ENCODE data around the gene BBOX1.

BBOX1 gene

GRCh38 chr11:26995701-26996460 is 44.7 kb upstream of the BBOX1 start:
- TF ChIP-seq SIN3A (IDR thresholded peaks at IDR 0.05; ENCODE audit: borderline replicate concordance, insufficient read depth, low read length), result no peak
- TF ChIP-seq REST (IDR thresholded peaks at IDR 0.05; ENCODE audit: insufficient read depth in 1 of 2, low read depth in 2 of 2, low read length in 2 of 2), result no peak
- no peak for TF ChIP-seq TAF1 (IDR thresholded peaks at IDR 0.05; ENCODE audit: borderline replicate concordance, insufficient read depth, low read length)
- no peak for TF ChIP-seq POLR2AphosphoS5 (IDR thresholded peaks at IDR 0.05; ENCODE audit: low read depth, low read length)
- no peak for TF ChIP-seq FOXP2 (optimal IDR thresholded peaks at IDR 0.05; ENCODE audit: borderline replicate concordance, extremely low read depth, extremely low read length, insufficient read depth)

- TF ChIP-seq REST (IDR thresholded peaks at IDR 0.05; ENCODE audit: insufficient read depth in 1 of 2, low read depth in 2 of 2, low read length in 2 of 2), result no peak
- TF ChIP-seq POLR2AphosphoS5 (IDR thresholded peaks at IDR 0.05; ENCODE audit: low read depth, low read length), result no peak
- TF ChIP-seq TAF1 (IDR thresholded peaks at IDR 0.05; ENCODE audit: borderline replicate concordance, insufficient read depth, low read length), result no peak
- TF ChIP-seq FOXP2 (optimal IDR thresholded peaks at IDR 0.05; ENCODE audit: borderline replicate concordance, extremely low read depth, extremely low read length, insufficient read depth), result no peak
- TF ChIP-seq SIN3A (IDR thresholded peaks at IDR 0.05; ENCODE audit: borderline replicate concordance, insufficient read depth, low read length), result no peak
Observed at GRCh38 chr11:26997378-26997777, 43.2 kb upstream of the BBOX1 start.

DNA sequence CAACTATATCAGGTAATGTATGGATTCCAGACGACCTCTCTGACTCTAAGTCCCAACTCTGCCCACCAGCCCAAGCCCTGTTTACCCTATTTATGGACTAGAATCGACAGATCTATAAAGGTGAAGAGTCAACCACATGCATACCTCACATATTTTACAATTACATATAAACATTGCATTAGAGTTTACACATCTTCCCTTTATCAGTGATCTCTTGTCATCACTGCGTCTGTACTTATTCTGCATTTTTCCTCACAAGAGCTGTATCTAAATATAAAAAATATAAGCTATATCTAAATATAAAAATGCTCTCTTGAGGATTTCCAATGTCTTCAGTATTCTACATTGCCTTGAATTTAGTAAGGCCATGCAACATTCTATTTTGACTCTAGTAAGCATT is 38.2 kb upstream of the BBOX1 start:
- TF ChIP-seq REST (IDR thresholded peaks at IDR 0.05; ENCODE audit: insufficient read depth in 1 of 2, low read depth in 2 of 2, low read length in 2 of 2), result no peak
- no peak for TF ChIP-seq TAF1 (IDR thresholded peaks at IDR 0.05; ENCODE audit: borderline replicate concordance, insufficient read depth, low read length)
- TF ChIP-seq FOXP2 (optimal IDR thresholded peaks at IDR 0.05; ENCODE audit: borderline replicate concordance, extremely low read depth, extremely low read length, insufficient read depth), result no peak
- TF ChIP-seq SIN3A (IDR thresholded peaks at IDR 0.05; ENCODE audit: borderline replicate concordance, insufficient read depth, low read length), result no peak
- TF ChIP-seq POLR2AphosphoS5 (IDR thresholded peaks at IDR 0.05; ENCODE audit: low read depth, low read length), result no peak

GRCh38 chr11:27002838-27003237 is 37.8 kb upstream of the BBOX1 start:
- no peak for TF ChIP-seq FOXP2 (optimal IDR thresholded peaks at IDR 0.05; ENCODE audit: borderline replicate concordance, extremely low read depth, extremely low read length, insufficient read depth)

GRCh38 chr11:27004103-27004502 is 36.5 kb upstream of the BBOX1 start:
- TF ChIP-seq FOXP2 (optimal IDR thresholded peaks at IDR 0.05; ENCODE audit: borderline replicate concordance, extremely low read depth, extremely low read length, insufficient read depth), result no peak
- TF ChIP-seq POLR2AphosphoS5 (IDR thresholded peaks at IDR 0.05; ENCODE audit: low read depth, low read length), result no peak
- TF ChIP-seq SIN3A (IDR thresholded peaks at IDR 0.05; ENCODE audit: borderline replicate concordance, insufficient read depth, low read length), result no peak
- TF ChIP-seq REST (IDR thresholded peaks at IDR 0.05; ENCODE audit: insufficient read depth in 1 of 2, low read depth in 2 of 2, low read length in 2 of 2), result no peak
- no peak for TF ChIP-seq TAF1 (IDR thresholded peaks at IDR 0.05; ENCODE audit: borderline replicate concordance, insufficient read depth, low read length)
